GM12801 (cell line): ENCODE results near the gene BMP7.

Experiments used
- CTCF ChIP-seq: IDR thresholded peaks from one replicate; pipeline ENCODE4 v1.5.1; 2011; ENCODE audit warnings: control low read depth; ENCODE audit not compliant: insufficient read length; ENCODE audit errors: extremely low read depth

The BMP7 gene

DNA sequence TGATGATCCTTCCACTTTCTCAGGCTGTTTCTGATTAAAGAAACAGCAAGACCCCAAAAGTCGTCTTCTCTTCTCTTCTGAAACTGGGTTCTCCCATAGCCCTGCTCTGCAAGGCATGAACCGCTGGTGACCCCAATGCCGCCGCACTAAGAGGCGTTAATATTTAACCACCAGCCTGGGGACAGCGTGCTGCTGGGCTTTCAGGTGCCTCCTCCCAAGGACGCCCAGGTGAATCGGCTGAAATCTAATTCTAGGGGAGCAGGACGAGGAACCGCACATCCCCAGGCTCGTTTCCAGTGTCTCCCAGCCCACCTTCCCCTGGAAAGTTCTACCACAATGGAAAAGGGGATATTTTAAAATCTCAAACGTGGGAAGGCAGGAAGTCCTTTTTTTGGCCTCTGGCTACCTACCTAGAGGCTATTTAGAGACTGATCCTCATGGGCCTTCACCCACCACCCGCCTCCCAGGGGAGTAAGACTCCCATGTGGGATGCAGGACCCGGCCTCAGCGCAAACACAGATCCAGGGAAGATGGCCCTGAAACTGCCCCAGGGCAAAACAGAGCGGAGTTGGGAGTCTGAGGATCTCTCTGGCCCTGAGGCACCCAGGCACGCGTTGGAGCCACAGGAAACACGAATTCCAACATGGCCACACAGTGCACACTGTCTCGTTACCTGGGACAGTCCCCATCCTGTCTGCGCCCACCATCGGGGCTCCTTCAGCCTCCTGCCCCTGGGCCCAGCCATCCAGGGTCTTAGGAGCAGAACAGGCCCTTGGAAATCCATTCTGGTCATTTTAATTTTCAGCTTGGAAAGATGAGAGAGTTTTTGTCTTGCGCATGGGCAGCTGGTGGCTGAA, 56.2 kb downstream of the BMP7 start:
- TF ChIP-seq CTCF = no peak

- no peak for TF ChIP-seq CTCF
Observed at GRCh38 chr20:57209413-57209812, 57.0 kb downstream of the BMP7 start.

GRCh38 chr20:57208198-57208597, 58.2 kb downstream of the BMP7 start:
- TF ChIP-seq CTCF = no peak

- TF ChIP-seq CTCF = no peak
Observed at GRCh38 chr20:57207251-57207650, 59.2 kb downstream of the BMP7 start.

DNA sequence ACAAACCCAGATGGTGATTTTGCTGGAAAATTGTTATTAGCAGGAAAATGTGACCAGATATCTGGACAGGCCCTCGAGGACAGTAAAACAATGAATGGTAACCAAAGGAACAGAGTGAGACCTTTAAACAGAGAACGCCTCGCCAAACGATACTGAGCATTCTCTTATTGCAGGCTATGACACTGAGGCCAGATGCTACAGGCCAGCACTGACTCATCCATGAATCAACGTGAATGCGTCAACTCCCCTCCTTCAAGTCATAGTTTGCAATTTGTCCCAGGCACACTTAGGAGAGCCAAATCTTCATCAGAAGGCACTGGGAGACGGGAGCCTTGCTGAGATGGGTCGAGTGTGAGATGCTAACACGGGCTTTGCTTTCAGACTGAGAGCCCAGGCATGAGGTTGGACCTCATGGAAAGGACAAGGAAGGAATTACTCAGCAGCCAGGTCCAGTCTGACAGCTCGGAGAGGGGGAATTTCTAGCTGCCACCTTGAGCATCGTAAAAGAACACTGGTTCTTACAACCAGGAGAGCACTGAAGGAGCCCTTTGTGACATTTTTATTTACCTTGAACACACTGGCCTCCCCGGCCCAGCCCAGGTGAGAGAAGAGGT, 60.7 kb downstream of the BMP7 start:
- TF ChIP-seq CTCF = no peak

DNA sequence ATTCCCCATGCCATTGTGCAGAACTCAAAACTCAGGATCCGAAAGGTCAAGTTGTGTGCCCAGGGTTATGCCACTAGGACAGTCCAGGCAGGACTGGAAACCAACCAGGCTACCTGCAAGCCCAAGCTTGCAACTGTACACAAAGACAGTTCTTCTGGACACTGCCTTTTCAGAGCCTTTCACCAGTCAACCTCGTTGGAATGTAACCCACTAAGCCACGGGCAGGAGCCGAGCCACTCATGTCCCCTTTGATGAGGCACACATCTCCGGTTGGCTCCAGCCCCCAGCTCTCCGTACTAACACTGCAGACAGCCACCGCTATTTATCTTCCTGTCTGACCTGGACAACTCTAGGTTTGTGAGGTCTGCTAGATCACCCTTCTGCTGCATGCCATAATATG, 62.5 kb downstream of the BMP7 start:
- TF ChIP-seq CTCF = no peak

GRCh38 chr20:57203204-57203603, 63.2 kb downstream of the BMP7 start:
- TF ChIP-seq CTCF = no peak
